ENCODE measurements around the gene RGS14. TPM values are rescaled to one million over a fixed set of nuclear protein-coding genes. Genes with fewer than 3 reads are reported as not detected.

The RGS14 gene
- total RNA-seq, 1 donor from 2014 or later, result 4.1 TPM

Other genes starting within 250 kb of the RGS14 start
- gene NSD1, start 224.2 kb upstream of the RGS14 start, total RNA-seq, result 37.0 and 39.6 TPM in 2 replicates
- 42.6 and 66.3 TPM in 2 replicates for gene RAB24, start 54.2 kb upstream of the RGS14 start, total RNA-seq
- gene PRELID1, start 54.1 kb upstream of the RGS14 start, total RNA-seq, result 161 and 219 TPM in 2 replicates
- gene MXD3, start 46.0 kb upstream of the RGS14 start, total RNA-seq, result 6.4 and 10.8 TPM in 2 replicates
- gene LMAN2, start 6.3 kb upstream of the RGS14 start, total RNA-seq, result 155 and 179 TPM in 2 replicates
- not detected in 2 replicates for gene SLC34A1, start 26.5 kb downstream of the RGS14 start, total RNA-seq
- gene PFN3, start 42.7 kb downstream of the RGS14 start, total RNA-seq, result not detected in 2 replicates
- 0.86 and 0.94 TPM in 2 replicates for gene F12, start 51.6 kb downstream of the RGS14 start, total RNA-seq
- gene GRK6, start 68.8 kb downstream of the RGS14 start, total RNA-seq, result 19.8 and 27.8 TPM in 2 replicates
- gene PRR7, start 88.9 kb downstream of the RGS14 start, total RNA-seq, result 23.1 and 38.7 TPM in 2 replicates
- gene DBN1, start 115.7 kb downstream of the RGS14 start, total RNA-seq, result 311 and 455 TPM in 2 replicates
- 302 and 340 TPM in 2 replicates for gene PDLIM7, start 139.7 kb downstream of the RGS14 start, total RNA-seq
- 21.7 and 29.3 TPM in 2 replicates for gene DOK3, start 151.9 kb downstream of the RGS14 start, total RNA-seq
- 87.2 and 112 TPM in 2 replicates for gene DDX41, start 159.0 kb downstream of the RGS14 start, total RNA-seq
- 33.5 and 42.0 TPM in 2 replicates for gene FAM193B, start 196.6 kb downstream of the RGS14 start, total RNA-seq
- 125 and 146 TPM in 2 replicates for gene TMED9, start 234.3 kb downstream of the RGS14 start, total RNA-seq
- 29.3 and 36.7 TPM in 2 replicates for gene B4GALT7, start 242.2 kb downstream of the RGS14 start, total RNA-seq